ENCODE results near the gene SPATS1. TPM values are rescaled to one million over a fixed set of nuclear protein-coding genes. Genes with fewer than 3 reads are reported as not detected.
"Not testable (repeated sequence)": the region's sequence is repeated elsewhere in the genome, so short reads cannot be mapped to it uniquely, and the experiment has no call there.

SPATS1 gene
- total RNA-seq, 2 experiments from 2014 or later, result not detected

- no peaks in the 10 kb centered on the region for H3K9me3 Mint-ChIP-seq (ENCODE audit: low read depth)
- H3K36me3 Mint-ChIP-seq, result peaks cover 26% of the 10 kb centered on the region
- ATAC-seq (no peak), DNase-seq (no peak)
- peaks cover 5% of the 10 kb centered on the region for H3K4me1 Mint-ChIP-seq
- peak overlapping the region; percentile 47 for H3K27ac Mint-ChIP-seq
- peaks cover 3% of the 10 kb centered on the region for H3K27me3 Mint-ChIP-seq
- H3K4me3 Mint-ChIP-seq, result no peak overlapping the region
- CTCF ChIA-PET, result interaction anchor here (1.0 to 5.7 kb wide), 6 partner anchors 8 to 131 kb away, joined by 3 to 94 read pairs (median 4); partner anchors contain the start of gene TMEM151B
Measured at GRCh38 chr6:44303842-44304241, 38.6 kb upstream of the SPATS1 start.

DNA sequence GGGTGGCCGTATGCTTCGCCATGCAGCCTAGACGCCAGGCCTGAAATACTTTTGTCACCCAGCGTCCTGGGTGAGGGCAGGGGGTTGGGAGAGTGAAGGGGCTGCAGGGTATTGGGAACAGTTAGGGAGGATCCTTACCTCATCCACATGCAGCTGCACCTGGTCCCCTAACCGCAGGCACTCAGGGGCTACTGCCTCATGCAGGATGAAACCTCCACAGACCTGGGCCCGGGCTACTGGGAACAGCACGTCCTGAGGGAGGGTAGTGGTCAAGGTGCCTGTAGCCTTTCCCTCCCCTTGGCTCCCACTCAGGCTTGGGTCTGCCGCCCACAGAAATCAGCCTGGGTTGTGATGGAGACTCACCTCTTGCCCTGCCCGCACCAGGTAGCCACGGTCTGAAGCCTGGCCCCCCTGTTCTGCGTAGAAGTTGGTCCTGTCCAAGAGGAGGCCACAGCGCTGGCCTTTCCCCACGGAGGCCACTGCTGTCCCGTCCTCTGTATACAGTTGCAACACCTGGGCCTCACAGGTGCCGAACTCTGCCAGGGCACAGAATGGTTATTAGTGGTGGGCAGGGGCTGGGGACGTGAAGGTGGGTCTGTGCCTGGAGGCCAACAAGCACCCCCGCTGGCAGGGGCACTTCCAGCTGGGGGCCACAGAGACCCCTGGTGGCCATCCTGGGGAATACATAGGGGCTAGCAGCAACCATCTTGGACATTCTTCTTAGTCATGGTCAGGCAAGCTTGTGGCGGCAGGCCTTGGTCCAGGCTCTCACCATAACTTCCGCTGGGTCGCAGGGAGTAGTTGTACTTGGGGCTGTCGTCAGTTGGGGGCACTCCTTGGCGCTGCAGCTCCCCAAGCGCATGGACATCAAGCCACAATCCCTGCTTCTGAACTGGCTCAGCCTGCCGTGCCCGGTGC, 37.9 kb upstream of the SPATS1 start:
- peaks cover 5% of the 10 kb centered on the region for H3K4me1 Mint-ChIP-seq
- H3K27me3 Mint-ChIP-seq, result no peaks in the 10 kb centered on the region
- no peak overlapping the region for H3K27ac Mint-ChIP-seq
- CTCF ChIA-PET, result interaction anchor here (0.6 to 5.7 kb wide), 17 partner anchors 9 to 1400 kb away, joined by 3 to 94 read pairs (median 4); partner anchors contain the start of genes AARS2 and TMEM151B
- DNase-seq (peak; percentile 48), ATAC-seq (peak; percentile 69)
- H3K9me3 Mint-ChIP-seq (ENCODE audit: low read depth), result no peaks in the 10 kb centered on the region
- peaks cover 25% of the 10 kb centered on the region for H3K36me3 Mint-ChIP-seq
- no peak overlapping the region for H3K4me3 Mint-ChIP-seq

- ATAC-seq, result no peak
- Mint-ChIP-seq H3K27me3 (no peaks in the 10 kb centered on the region), H3K9me3 (ENCODE audit: low read depth) (no peaks in the 10 kb centered on the region), H3K4me1 (peaks cover 6% of the 10 kb centered on the region), H3K27ac (no peak overlapping the region), H3K4me3 (no peak overlapping the region), H3K36me3 (peaks cover 29% of the 10 kb centered on the region)
- CTCF ChIA-PET, result interaction anchor here (0.6 to 5.7 kb wide), 17 partner anchors 8 to 1401 kb away, joined by 3 to 94 read pairs (median 4); partner anchors contain the start of genes AARS2 and TMEM151B
- DNase-seq, result no peak
Measured at GRCh38 chr6:44305200-44305725, 37.2 kb upstream of the SPATS1 start.

- no peak for ATAC-seq
- no peak for DNase-seq
- peaks cover 22% of the 10 kb centered on the region for H3K36me3 Mint-ChIP-seq
- no peaks in the 10 kb centered on the region for H3K27me3 Mint-ChIP-seq
- no peaks in the 10 kb centered on the region for H3K9me3 Mint-ChIP-seq (ENCODE audit: low read depth)
- peaks cover 9% of the 10 kb centered on the region for H3K4me1 Mint-ChIP-seq
- no peak overlapping the region for H3K27ac Mint-ChIP-seq
- CTCF ChIA-PET, result interaction anchor here (1.1 to 5.7 kb wide), 3 partner anchors 8 to 50 kb away, joined by 3 to 94 read pairs (median 5); partner anchors contain the start of gene TMEM151B
- no peak overlapping the region for H3K4me3 Mint-ChIP-seq
Measured at GRCh38 chr6:44306710-44307109, 35.7 kb upstream of the SPATS1 start.

- ATAC-seq, result no peak
- Mint-ChIP-seq H3K4me1 (peaks cover 14% of the 10 kb centered on the region), H3K36me3 (peaks cover 20% of the 10 kb centered on the region), H3K27me3 (no peaks in the 10 kb centered on the region), H3K9me3 (ENCODE audit: low read depth) (no peaks in the 10 kb centered on the region), H3K4me3 (no peak overlapping the region), H3K27ac (no peak overlapping the region)
- no peak for DNase-seq
- CTCF ChIA-PET, result interaction anchor here (5.7 kb wide), 1 partner anchor 38 kb away, joined by 94 read pairs; the partner anchor contains the start of gene TMEM151B
Measured at GRCh38 chr6:44307217-44307616, 35.2 kb upstream of the SPATS1 start.

DNA sequence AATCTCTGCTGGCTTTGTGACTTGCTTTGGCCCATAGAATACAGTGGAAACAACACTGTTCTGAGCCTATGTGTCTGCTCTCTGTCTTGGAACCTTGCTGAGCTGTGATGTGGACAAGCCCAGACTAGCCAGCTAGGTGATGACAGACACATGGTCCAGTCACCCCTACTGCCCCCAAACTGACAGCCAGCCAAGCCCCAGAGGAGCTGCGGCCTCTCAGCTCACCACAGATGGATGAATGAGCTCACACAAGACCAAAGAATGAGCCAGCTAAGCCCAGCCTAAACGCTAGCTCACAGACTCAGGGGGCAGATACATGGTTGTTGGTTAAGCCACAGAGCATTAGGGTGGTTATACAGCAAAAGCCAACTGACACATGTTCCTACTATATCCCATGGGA, 33.4 kb upstream of the SPATS1 start:
- no peak for DNase-seq
- CTCF ChIA-PET, result interaction anchor here (0.9 to 1.4 kb wide), 5 partner anchors 13 to 42 kb away, joined by 3 to 7 read pairs (median 4); no protein-coding TSS in a partner anchor
- Mint-ChIP-seq H3K4me1 (peaks cover 18% of the 10 kb centered on the region), H3K9me3 (ENCODE audit: low read depth) (no peaks in the 10 kb centered on the region), H3K4me3 (no peak overlapping the region), H3K27ac (peak overlapping the region; percentile 28), H3K36me3 (peaks cover 15% of the 10 kb centered on the region), H3K27me3 (no peaks in the 10 kb centered on the region)
- ATAC-seq, result no peak

- DNase-seq (no peak), ATAC-seq (no peak)
- CTCF ChIA-PET, result interaction anchor here (0.9 to 1.4 kb wide), 5 partner anchors 14 to 43 kb away, joined by 3 to 7 read pairs (median 4); no protein-coding TSS in a partner anchor
- H3K4me1 Mint-ChIP-seq, result peaks cover 18% of the 10 kb centered on the region
- H3K9me3 Mint-ChIP-seq (ENCODE audit: low read depth), result no peaks in the 10 kb centered on the region
- no peak overlapping the region for H3K4me3 Mint-ChIP-seq
- no peaks in the 10 kb centered on the region for H3K27me3 Mint-ChIP-seq
- peaks cover 15% of the 10 kb centered on the region for H3K36me3 Mint-ChIP-seq
- peak overlapping the region; percentile 12 for H3K27ac Mint-ChIP-seq
Measured at GRCh38 chr6:44309631-44310030, 32.8 kb upstream of the SPATS1 start.

DNA sequence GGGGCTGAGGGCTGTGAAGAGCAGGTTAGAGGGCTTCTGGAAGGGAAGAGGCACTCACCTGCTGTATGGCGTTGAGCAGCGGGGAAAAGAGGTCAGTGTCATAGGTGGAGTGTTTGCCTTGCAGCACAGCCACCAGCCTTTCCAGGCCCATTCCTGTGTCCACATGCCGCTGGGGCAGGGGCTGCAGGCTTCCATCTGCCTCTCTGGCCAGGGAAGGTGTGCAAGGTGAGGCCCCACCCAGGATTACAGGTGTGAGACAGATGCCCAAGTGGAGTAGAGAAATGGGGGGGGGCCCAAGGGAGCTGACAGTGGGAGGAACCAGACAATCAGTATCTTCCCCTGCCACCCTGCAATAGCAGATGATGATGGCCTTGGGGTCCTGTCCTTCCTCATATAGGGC, 32.2 kb upstream of the SPATS1 start:
- Mint-ChIP-seq H3K4me3 (no peak overlapping the region), H3K4me1 (peaks cover 17% of the 10 kb centered on the region), H3K9me3 (ENCODE audit: low read depth) (no peaks in the 10 kb centered on the region), H3K36me3 (peaks cover 15% of the 10 kb centered on the region), H3K27me3 (no peaks in the 10 kb centered on the region), H3K27ac (no peak overlapping the region)
- DNase-seq, result no peak
- ATAC-seq, result no peak
- CTCF ChIA-PET, result interaction anchor here (1.2 to 1.3 kb wide), 3 partner anchors 17 to 44 kb away, joined by 3 to 7 read pairs (median 4); no protein-coding TSS in a partner anchor

- CTCF ChIA-PET, result interaction anchor here (1.1 to 1.7 kb wide), 2 partner anchors 49 to 74 kb away, joined by 4 to 5 read pairs; no protein-coding TSS in a partner anchor
- H3K4me1 Mint-ChIP-seq, result peaks cover 13% of the 10 kb centered on the region
- no peaks in the 10 kb centered on the region for H3K9me3 Mint-ChIP-seq (ENCODE audit: low read depth)
- H3K4me3 Mint-ChIP-seq, result peak overlapping the region; percentile 95
- ATAC-seq, result no peak
- H3K27ac Mint-ChIP-seq, result peak overlapping the region; percentile 49
- H3K27me3 Mint-ChIP-seq, result no peaks in the 10 kb centered on the region
- DNase-seq, result no peak
- H3K36me3 Mint-ChIP-seq, result peaks cover 11% of the 10 kb centered on the region
Measured at GRCh38 chr6:44311304-44311703, 31.1 kb upstream of the SPATS1 start.

- peak overlapping the region; percentile 49 for H3K27ac Mint-ChIP-seq
Measured at GRCh38 chr6:44311767-44312166, 30.7 kb upstream of the SPATS1 start.

DNA sequence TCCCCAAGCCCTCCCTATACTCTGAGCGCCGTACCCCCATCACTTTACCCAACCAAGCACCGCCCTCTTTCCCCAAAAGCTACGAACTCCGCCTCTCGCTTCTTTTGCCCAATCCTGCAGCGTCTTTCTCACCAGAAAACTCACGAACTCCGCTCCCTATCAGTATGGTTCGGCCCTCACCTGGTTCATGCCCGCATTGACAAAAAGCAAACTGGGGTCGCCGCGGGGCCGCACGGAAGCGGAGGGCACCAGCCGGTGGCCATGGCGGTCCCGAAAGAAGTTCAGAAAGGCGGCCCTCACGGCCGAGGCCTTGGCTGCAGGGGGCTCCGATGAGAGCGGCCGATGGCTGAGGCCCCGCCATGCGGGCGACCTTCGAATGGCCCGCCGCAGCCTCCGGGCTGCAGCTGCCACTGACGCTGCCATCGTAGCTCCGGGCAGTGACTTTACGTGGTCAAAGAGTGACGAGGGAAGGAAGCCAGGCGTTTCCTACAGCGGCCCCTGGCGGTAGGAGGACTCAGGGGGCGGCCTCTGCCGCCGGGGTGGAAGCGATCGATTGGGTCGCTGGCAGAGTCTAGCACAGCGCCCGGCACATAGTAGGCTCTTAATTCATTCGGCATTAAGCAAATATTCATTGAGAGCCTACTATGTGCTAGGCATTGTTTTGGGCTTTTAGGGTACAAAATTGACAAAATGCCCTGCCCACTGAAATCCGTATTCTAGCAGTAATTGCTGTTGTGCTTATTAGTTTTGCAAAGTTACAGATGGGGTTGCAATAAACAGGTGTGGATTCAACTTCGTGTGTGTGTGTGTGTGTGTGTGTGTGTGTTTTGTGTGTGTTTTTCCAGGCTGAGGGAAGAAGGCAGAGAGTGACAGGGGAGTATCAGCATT, 29.3 kb upstream of the SPATS1 start, which contains the start of gene AARS2:
TSS of gene AARS2 (minus strand) at position 447 of the 888 bp plus-strand sequence. CDS start at position 423, 24 bp downstream.
- peaks cover 7% of the 10 kb centered on the region for H3K27me3 Mint-ChIP-seq
- DNase-seq (peak; percentile 93), ATAC-seq (peak; percentile 95)
- H3K27ac Mint-ChIP-seq, result peak within 1 kb of the TSS; percentile 93
- H3K4me1 Mint-ChIP-seq, result peaks cover 13% of the 10 kb centered on the region
- CTCF ChIA-PET, result interaction anchor here (0.6 to 2.8 kb wide), 31 partner anchors 8 to 250 kb away, joined by 3 to 16 read pairs (median 5); partner anchors contain the start of genes CDC5L, HSP90AB1, NFKBIE and SLC35B2
- peak within 1 kb of the TSS; percentile 95 for H3K4me3 Mint-ChIP-seq
- H3K36me3 Mint-ChIP-seq, result peaks cover 8% of the 10 kb centered on the region
- no peaks in the 10 kb centered on the region for H3K9me3 Mint-ChIP-seq (ENCODE audit: low read depth)

More at GRCh38 chr6:44311767-44312166, 30.7 kb upstream of the SPATS1 start:
- peak overlapping the region; percentile 95 for H3K4me3 Mint-ChIP-seq
- H3K36me3 Mint-ChIP-seq, result peaks cover 11% of the 10 kb centered on the region
- CTCF ChIA-PET, result interaction anchor here (1.0 to 1.7 kb wide), 10 partner anchors 20 to 237 kb away, joined by 4 to 10 read pairs (median 5); partner anchors contain the start of genes HSP90AB1, NFKBIE and SLC35B2
- no peaks in the 10 kb centered on the region for H3K9me3 Mint-ChIP-seq (ENCODE audit: low read depth)
- no peak for ATAC-seq
- H3K27me3 Mint-ChIP-seq, result no peaks in the 10 kb centered on the region
- no peak for DNase-seq
- H3K4me1 Mint-ChIP-seq, result peaks cover 13% of the 10 kb centered on the region

DNA sequence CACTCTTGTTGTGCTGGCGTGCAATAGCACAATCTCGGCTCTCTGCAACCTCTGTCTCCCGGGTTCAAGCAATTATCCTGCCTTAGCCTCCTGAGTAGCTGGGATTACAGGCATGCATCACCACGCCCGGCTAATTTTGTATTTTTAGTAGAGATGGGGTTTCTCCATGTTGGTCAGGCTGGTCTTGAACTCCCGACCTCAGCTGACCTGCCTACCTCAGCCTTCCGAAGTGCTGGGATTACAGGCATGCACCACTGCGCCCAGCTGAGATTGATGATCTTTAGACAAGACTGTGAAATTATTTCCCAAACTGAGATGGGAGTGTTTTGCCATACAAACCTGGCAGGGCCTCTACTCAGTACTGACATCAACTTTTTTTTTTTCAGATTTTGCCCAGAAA, 27.8 kb upstream of the SPATS1 start:
- H3K27ac Mint-ChIP-seq; ATAC-seq; DNase-seq; H3K4me3 Mint-ChIP-seq; H3K9me3 Mint-ChIP-seq (ENCODE audit: low read depth); H3K36me3 Mint-ChIP-seq: not testable (repeated sequence)
- Mint-ChIP-seq H3K27me3 (peaks cover 20% of the 10 kb centered on the region), H3K4me1 (peaks cover 13% of the 10 kb centered on the region)
- CTCF ChIA-PET, result interaction anchor here (0.8 to 2.8 kb wide), 4 partner anchors 9 to 36 kb away, joined by 3 to 15 read pairs (median 4); no protein-coding TSS in a partner anchor
